Activated CD8-positive, alpha-beta memory T cell treated with anti-CD3 and anti-CD28 coated beads, Interleukin-2, amount 50 U/mL, for 24 hours (primary cell): ENCODE measurements around the gene MRPL2.
"Not testable (repeated sequence)": the region's sequence is repeated elsewhere in the genome, so short reads cannot be mapped to it uniquely, and the experiment has no call there.

Experiments
- DNase-seq: peaks from one replicate; pipeline ENCODE4 v3.0.0-alpha.2; 2020; ENCODE audit errors: extremely low read depth

The MRPL2 gene

DNA sequence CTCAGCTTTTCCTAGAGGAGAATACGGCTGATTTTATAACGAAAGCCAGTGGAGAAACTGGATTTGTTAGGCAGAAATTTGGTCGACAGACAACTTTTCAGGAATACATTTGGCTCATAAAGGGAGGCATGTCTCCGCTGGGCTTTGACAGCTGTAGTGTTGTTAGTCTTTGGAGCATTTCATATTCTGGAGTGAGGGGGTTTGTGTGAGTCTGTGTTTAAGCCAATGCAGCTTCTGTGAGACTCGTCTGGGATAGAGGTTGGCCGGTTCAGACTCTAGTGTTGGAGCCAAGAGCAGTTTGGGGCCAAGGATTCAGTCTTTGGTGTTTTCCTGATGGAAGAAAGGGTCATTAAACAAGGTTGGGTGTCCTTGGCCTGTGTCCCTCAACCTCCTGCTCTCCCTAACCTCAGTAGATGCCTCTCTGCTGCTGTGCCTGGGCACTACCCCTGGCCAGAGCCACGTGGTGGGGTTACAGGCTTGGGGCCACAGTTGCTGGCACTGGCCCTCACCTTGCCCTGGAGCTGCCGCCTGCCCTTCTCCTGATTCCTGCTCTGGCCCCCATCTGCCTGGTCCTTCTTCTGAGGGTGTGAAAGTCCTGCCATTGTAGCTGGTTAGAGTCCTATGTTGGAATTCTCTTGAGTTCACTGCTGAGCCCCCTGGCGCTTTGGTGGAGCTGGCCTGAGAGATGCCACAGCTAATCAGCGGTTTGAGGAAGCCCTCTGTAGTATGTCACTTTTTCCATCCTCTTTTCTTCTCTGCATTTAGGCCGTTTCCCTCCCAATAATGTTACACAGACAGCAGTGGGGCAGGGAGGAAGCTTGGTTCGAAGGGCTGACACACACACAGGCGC lies 23.8 kb upstream of the MRPL2 start:
- DNase-seq, result no peak

GRCh38 chr6:43081922-43082321 lies 22.7 kb upstream of the MRPL2 start:
- DNase-seq, result not testable (repeated sequence)

GRCh38 chr6:43081043-43081442 lies 21.8 kb upstream of the MRPL2 start:
- DNase-seq, result no peak

GRCh38 chr6:43078691-43079090 lies 19.5 kb upstream of the MRPL2 start:
- no peak for DNase-seq

GRCh38 chr6:43077981-43078511 lies 18.8 kb upstream of the MRPL2 start:
- no peak for DNase-seq

DNA sequence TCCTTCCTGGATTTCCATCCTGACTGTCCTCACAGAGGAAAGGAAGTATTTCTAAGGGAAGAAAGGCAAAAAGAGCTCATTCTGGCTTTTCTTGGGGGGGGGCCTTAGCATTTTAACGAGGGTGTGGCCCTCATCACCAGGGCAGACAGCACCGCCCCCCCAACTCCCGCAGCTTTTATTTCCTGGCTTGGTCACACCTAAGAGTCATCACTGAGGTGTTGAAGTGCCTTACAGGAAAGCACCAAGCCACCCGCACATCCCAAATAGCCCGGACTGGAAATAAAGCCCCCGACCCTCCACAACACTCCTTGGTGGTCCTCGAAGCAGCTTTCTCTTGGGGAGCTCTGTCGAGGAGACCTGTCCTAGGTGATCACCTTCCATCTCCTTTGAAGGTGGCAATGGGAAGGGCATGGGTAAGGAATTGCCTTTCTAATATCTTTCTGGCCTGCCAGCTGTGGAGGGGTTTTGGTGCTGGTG lies 18.1 kb upstream of the MRPL2 start:
- DNase-seq, result no peak

- no peak for DNase-seq
These were observed 17.5 kb upstream of the MRPL2 start for GRCh38 chr6:43076464-43077332.

DNA sequence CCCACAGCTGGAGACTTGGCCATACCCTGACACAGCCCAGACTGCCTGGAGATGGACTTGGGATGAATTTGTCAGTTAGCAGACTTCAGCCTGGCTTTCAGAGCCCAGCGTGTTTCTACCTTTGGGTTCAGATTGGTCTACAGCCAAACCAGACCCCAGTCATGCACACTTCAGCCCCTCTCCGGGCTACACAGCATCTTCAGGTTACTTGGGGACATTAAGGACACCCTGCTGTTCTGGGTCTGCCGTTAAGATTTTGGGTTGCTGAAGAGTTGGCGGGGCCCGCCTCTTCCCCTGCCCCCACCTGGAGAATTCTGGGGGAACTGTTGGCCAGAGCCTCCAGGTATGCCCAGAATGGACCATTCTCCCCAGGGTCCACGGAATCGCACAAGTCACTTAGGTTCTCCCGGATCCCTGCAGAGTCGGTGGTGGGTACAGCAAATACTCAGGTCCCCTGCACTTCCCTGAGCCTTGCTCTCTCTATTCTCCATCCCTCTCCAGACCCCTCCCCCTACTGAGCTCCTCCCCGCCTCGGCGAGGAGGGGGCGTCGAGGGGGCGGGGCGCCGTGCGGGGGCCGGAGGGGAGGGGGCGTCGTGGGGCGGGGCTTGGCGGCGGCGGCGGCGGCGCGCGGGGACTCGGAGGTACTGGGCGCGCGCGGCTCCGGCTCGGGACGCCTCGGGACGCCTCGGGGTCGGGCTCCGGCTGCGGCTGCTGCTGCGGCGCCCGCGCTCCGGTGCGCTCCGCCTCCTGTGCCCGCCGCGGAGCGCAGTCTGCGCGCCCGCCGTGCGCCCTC lies 16.6 kb upstream of the MRPL2 start, which contains the start of gene PTK7:
Gene PTK7 (plus strand): TSS at position 645 of the 794 bp plus-strand sequence. CDS start 175 bp downstream, outside the sequence.
- DNase-seq, result no peak

DNA sequence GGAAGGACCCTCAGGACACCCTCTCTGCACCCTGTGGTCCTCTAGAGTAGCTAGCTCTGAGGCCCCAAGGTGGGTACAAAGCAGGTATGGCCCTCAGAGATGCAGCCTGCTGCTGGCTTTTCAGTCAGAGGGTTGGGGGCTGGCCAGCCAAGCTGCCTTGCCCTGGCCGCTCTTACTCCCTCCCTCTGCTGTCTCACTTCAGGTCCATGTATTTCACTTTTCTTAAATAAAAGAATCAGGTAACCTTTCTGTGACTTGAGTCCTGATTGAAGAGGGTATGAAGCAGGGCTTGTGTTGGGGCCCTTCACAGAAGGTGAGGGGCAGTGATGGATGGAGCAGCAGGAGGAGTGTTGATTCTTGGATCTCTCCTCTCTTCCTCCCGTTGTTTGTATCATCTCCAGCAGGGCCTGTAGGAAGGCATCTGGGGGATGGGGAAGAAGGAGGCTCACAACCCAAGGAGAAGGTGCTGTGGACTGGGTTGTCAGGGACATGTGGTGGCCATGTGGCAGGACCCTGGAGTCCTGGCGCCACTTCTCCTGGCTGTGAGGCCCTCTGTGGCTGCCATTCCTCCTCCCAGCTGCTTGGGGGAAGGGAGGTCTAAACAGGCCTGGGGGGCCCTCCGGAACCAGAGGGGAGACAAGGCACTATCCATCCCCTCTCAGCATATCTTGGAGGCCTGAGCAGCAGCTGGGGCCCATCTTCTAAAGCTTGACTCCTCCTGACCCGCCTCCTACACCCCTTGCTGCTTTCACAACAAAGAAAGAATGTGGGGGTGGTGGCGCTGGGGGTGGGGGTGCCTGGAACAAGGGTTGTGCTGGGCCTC lies 15.8 kb upstream of the MRPL2 start:
- no peak for DNase-seq

DNA sequence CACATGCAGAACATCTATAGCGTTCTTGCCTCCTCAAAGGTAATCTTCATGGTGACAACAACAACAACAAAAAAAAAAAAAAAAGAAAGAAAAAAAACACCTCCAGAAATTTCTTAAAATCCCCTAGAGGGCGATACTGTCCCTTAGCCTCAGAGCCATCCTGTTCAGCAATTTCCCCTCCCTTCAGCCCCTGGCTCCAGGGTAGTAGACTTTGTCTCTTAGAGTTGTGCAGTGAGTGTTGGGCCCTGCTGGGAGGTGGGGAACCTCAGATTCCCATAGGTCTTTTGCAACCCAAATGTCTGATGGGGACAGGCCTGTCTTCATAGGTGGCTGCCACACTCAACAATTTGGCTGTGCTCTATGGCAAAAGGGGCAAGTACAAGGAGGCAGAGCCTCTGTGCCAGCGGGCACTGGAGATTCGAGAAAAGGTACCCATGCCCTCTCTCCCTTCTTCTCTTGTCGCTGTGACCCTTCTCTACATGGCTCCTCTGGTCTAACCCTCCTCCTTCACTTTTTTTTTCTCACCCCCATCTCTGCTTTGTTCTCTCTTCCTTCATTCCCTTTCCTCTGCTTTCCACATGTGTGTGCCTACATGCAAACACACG lies 10.9 kb upstream of the MRPL2 start:
- DNase-seq, result no peak

GRCh38 chr6:43062818-43063217 lies 3.6 kb upstream of the MRPL2 start:
- no peak for DNase-seq

- DNase-seq, result no peak
These were observed 2.6 kb upstream of the MRPL2 start for GRCh38 chr6:43061861-43062260.

DNA sequence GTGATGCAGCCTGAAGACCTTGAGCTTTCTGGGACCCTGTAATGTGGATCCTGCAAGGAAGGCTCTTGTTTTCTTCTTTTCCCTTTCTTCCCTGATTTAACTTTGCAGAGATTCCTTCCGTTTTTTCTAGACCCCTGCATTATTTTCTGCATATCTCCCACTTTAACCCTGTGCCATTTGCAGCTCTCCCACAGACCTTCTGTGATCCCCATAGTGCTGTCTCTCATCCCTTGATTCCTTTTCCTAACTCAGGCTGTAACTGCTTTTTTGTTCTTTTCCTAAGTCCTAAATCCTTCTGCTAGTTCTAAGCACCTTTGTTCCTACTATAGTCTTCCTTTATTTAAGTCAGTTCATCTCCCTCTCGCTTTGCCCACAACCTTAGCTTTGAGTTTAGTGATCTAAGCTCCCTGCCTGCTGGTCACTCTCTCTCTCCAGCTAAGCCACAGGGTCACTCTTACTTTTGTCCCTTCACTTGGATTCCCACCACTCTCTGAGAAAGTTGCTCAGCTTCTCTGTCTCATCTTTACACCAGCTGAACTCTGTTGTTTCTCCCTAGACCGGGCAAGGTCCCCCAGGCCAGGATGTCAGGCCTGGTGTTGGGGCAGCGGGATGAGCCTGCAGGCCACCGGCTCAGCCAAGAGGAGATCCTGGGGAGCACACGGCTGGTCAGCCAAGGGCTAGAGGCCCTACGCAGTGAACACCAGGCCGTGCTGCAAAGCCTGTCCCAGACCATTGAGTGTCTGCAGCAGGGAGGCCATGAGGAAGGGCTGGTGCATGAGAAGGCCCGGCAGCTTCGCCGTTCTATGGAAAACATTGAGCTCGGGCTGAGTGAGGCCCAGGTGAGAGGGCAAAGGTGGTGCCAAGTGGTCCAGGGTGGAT lies 1.8 kb upstream of the MRPL2 start:
- DNase-seq, result no peak

DNA sequence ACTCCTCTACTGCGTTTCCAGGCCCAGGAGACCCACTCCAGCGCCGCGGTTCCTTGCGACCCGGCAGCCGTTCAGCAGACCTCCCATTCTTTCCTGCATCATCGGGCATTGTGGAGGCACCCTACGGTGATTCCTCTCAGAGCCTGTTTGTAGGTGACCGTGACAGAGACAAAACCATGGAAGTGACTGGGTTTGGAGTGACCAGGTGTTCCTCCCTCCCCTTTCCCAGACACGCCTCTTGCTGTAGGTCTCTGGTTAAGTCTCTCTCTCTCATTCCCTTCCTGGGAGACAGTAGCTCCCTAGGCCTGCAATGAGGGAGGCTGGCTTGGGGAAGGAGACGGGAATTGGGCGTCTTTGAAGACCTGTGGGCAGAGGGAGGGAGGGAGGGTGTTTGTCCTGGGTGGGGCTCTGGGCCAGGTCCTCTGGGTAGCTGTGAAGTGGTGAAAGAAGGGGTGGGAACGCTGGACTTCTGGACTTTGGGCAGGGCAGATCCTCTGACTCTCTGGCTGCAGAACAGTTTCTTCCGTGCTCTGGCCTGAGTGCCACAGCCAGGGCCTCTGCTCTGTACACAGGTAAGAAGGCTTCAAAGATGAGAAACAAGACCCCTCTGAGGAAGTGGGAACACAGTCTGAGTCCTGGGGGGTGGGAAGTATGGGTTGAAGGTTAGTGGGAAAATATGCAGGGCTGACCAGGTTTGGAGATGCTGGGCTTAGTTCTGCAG lies 960 bp upstream of the MRPL2 start:
- no peak for DNase-seq

DNA sequence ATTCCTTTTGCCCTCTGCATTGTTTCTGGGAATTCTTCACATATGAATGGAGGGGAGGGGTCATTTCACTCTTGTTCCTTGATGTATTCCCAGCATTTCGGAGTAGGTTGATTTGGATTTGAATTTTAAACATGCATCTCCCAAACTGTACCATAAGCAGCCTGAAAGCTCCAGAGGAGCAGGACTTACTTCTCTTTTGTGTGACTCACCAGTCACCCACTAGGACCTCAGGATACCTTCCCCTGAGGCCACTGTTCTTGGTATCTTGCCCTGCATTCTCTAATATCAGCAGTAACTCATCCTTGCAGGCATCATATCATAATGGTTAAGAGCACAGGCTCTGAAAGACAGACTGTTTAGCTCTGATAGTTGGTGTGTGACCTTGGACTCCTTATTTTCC lies 703 bp downstream of the MRPL2 start:
- DNase-seq, result no peak

GRCh38 chr6:43055966-43056365 lies 3.3 kb downstream of the MRPL2 start:
- DNase-seq, result no peak

DNA sequence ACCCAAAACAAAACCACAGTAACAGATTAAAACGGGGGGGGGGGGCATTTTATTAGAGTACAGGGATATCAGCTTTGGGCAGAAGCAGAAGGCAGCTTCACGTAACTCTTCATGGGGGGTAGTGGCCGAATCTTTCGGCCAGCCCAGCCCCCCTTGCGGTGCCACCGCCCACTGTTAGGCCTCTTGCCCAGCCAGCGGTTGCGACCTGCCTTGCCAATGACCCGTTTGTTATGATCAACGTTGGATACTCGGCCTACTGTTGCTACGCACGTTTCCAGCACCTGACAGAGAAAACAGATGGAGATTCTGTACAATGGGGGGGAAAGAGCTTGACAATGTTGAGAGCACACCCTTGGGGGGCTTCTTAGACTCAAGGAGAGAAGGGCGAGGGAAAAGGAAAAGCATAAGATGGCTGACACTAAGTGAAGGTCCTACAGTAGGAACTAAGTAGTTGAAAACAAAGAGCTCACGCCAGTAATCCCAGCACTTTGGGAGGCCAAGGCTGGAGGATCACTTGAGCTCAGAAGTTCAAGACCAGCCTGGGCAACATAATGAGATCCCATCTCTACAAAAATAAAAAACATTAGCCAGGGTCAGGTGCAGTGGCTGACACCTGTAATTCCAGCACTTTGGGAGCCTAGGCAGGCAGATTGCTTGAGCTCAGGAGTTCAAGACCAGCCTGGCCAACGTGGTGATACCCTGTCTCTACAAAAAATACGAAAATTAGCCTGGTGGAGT lies 4.9 kb downstream of the MRPL2 start:
- no peak for DNase-seq
